Body of pancreas (tissue), 4 donors: ENCODE data around the gene TOX2.

Experiments
- POLR2A ChIP-seq, 3 donors: fragments of 450-650 bp; IDR thresholded peaks; one replicate each; pipeline ENCODE4 v1.6.1; 2016; ENCODE audit warnings: antibody characterized with exemption in 3 of 3, mild to moderate bottlenecking in 2 of 3
- TF ChIP-seq, protein P1 (sequence below), 7 experiments: fragments of 450-650 bp in 4 of 7; fragments of 200-600 bp in 3 of 7; sonication (generic) in 3 of 7; IDR thresholded peaks; one replicate each; pipeline ENCODE4 v1.5.1; 2016 to 2019; ENCODE audit warnings: antibody characterized with exemption in 7 of 7

- TF ChIP-seq, protein P1, sequence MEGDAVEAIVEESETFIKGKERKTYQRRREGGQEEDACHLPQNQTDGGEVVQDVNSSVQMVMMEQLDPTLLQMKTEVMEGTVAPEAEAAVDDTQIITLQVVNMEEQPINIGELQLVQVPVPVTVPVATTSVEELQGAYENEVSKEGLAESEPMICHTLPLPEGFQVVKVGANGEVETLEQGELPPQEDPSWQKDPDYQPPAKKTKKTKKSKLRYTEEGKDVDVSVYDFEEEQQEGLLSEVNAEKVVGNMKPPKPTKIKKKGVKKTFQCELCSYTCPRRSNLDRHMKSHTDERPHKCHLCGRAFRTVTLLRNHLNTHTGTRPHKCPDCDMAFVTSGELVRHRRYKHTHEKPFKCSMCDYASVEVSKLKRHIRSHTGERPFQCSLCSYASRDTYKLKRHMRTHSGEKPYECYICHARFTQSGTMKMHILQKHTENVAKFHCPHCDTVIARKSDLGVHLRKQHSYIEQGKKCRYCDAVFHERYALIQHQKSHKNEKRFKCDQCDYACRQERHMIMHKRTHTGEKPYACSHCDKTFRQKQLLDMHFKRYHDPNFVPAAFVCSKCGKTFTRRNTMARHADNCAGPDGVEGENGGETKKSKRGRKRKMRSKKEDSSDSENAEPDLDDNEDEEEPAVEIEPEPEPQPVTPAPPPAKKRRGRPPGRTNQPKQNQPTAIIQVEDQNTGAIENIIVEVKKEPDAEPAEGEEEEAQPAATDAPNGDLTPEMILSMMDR (IDR thresholded peaks at IDR 0.05), result no peak
- TF ChIP-seq POLR2A (IDR thresholded peaks at IDR 0.05), result no peak
Observed at GRCh38 chr20:43931976-43932375, 17.3 kb downstream of the TOX2 start.
